ENCODE results near the gene ZNF837. TPM values are rescaled to one million over a fixed set of nuclear protein-coding genes. Genes with fewer than 3 reads are reported as not detected.
A peak's percentile ranks its signal among the peaks of the same experiment; 100 is the strongest.
"Not testable (repeated sequence)": the region's sequence is repeated elsewhere in the genome, so short reads cannot be mapped to it uniquely, and the experiment has no call there.

Gene ZNF837
- 0.48 TPM for total RNA-seq
- long read RNA-seq = 0 reads

GRCh38 chr19:58380662-58381459, at the start of gene ZNF837:
Gene ZNF837, minus strand, starts transcription at chr19:58381030. Its CDS starts 11,698 bp downstream, at chr19:58369332.
- peak; percentile 98 for DNase-seq (ENCODE audit: low spot score)

GRCh38 chr19:58429745-58430144, 48.9 kb upstream of the ZNF837 start:
- no peak for DNase-seq (ENCODE audit: low spot score)

- DNase-seq (ENCODE audit: low spot score) = no peak
Observed at GRCh38 chr19:58428617-58429016, 47.8 kb upstream of the ZNF837 start.

- no peak for DNase-seq (ENCODE audit: low spot score)
Observed at GRCh38 chr19:58417071-58417470, 36.2 kb upstream of the ZNF837 start.

GRCh38 chr19:58416604-58417003, 35.8 kb upstream of the ZNF837 start:
- no peak for DNase-seq (ENCODE audit: low spot score)

GRCh38 chr19:58409010-58409790, 28.4 kb upstream of the ZNF837 start:
- no peak for DNase-seq (ENCODE audit: low spot score)

- DNase-seq (ENCODE audit: low spot score) = peak; percentile 98
Observed at GRCh38 chr19:58408152-58409009, 27.6 kb upstream of the ZNF837 start, which contains the start of gene ZNF584. Gene ZNF584, plus strand, starts transcription at chr19:58408649. Its CDS starts 499 bp downstream, at chr19:58409148.

- no peak for DNase-seq (ENCODE audit: low spot score)
Observed at GRCh38 chr19:58407658-58408151, 26.9 kb upstream of the ZNF837 start.

GRCh38 chr19:58406818-58407657, 26.2 kb upstream of the ZNF837 start:
- DNase-seq (ENCODE audit: low spot score) = no peak

- DNase-seq (ENCODE audit: low spot score) = not testable (repeated sequence)
Observed at GRCh38 chr19:58403920-58404478, 23.2 kb upstream of the ZNF837 start.

GRCh38 chr19:58401840-58402421, 21.1 kb upstream of the ZNF837 start:
- DNase-seq (ENCODE audit: low spot score) = no peak

- peak; percentile 100 for DNase-seq (ENCODE audit: low spot score)
Observed at GRCh38 chr19:58400916-58401839, 20.3 kb upstream of the ZNF837 start.

GRCh38 chr19:58400316-58400915, 19.6 kb upstream of the ZNF837 start:
- DNase-seq (ENCODE audit: low spot score) = no peak

- no peak for DNase-seq (ENCODE audit: low spot score)
Observed at GRCh38 chr19:58399903-58400302, 19.1 kb upstream of the ZNF837 start.

GRCh38 chr19:58398545-58398944, 17.7 kb upstream of the ZNF837 start:
- no peak for DNase-seq (ENCODE audit: low spot score)

GRCh38 chr19:58398087-58398486, 17.3 kb upstream of the ZNF837 start:
- no peak for DNase-seq (ENCODE audit: low spot score)

GRCh38 chr19:58397533-58398037, 16.8 kb upstream of the ZNF837 start:
- no peak for DNase-seq (ENCODE audit: low spot score)

Data from mesenteric fat pad (tissue), 1 donor.